Stimulated activated CD8-positive, alpha-beta memory T cell treated with anti-CD3 and anti-CD28 coated beads, Interleukin-15, amount 100 ng/mL, for 1 hour (primary cell): ENCODE data around the gene SYS1.

ENCODE experiments used
- DNase-seq: peaks from one replicate; pipeline ENCODE4 v3.0.0-alpha.2; 2020; ENCODE audit warnings: low read depth

Gene SYS1

GRCh38 chr20:45362804-45363610 lies at the start of gene SYS1:
SYS1 (plus strand) TSS chr20:45363156; CDS start chr20:45363532, 376 bp downstream.
- DNase-seq: peak; percentile 97

GRCh38 chr20:45313943-45314342 lies 49.0 kb upstream of the SYS1 start:
- no peak for DNase-seq

GRCh38 chr20:45315672-45316071 lies 47.3 kb upstream of the SYS1 start:
- no peak for DNase-seq

GRCh38 chr20:45316150-45317080 lies 46.5 kb upstream of the SYS1 start:
- no peak for DNase-seq

- no peak for DNase-seq
Measured at GRCh38 chr20:45317826-45318225, 45.1 kb upstream of the SYS1 start.

- no peak for DNase-seq
Measured at GRCh38 chr20:45318386-45318939, 44.5 kb upstream of the SYS1 start.

GRCh38 chr20:45318948-45319347 lies 44.0 kb upstream of the SYS1 start:
- DNase-seq: no peak

- no peak for DNase-seq
Measured at GRCh38 chr20:45320948-45321595, 41.9 kb upstream of the SYS1 start.

GRCh38 chr20:45322952-45323383 lies 40.0 kb upstream of the SYS1 start:
- DNase-seq: no peak

GRCh38 chr20:45323731-45324130 lies 39.2 kb upstream of the SYS1 start:
- no peak for DNase-seq

GRCh38 chr20:45325371-45325770 lies 37.6 kb upstream of the SYS1 start:
- DNase-seq: no peak

- no peak for DNase-seq
Measured at GRCh38 chr20:45328451-45328850, 34.5 kb upstream of the SYS1 start.

- DNase-seq: no peak
Measured at GRCh38 chr20:45329497-45330319, 33.2 kb upstream of the SYS1 start.

- DNase-seq: no peak
Measured at GRCh38 chr20:45330476-45330875, 32.5 kb upstream of the SYS1 start.

- no peak for DNase-seq
Measured at GRCh38 chr20:45336530-45337366, 26.2 kb upstream of the SYS1 start.

GRCh38 chr20:45337367-45338120 lies 25.4 kb upstream of the SYS1 start:
- DNase-seq: no peak

GRCh38 chr20:45338121-45339030 lies 24.6 kb upstream of the SYS1 start:
- no peak for DNase-seq

GRCh38 chr20:45339084-45339483 lies 23.9 kb upstream of the SYS1 start:
- no peak for DNase-seq
